HL-60 (cell line): Measurements from ENCODE around the gene ANKRD55.

Experiments
- GABPA ChIP-seq: IDR thresholded peaks from 2 replicates; pipeline ENCODE4 v1.6.1; 2012; ENCODE audit warnings: low read depth
- POLR2AphosphoS5 ChIP-seq: IDR thresholded peaks from 2 replicates; pipeline ENCODE4 v1.6.1; 2012; ENCODE audit warnings: low read depth
- SPI1 ChIP-seq: IDR thresholded peaks from 2 replicates; pipeline ENCODE4 v1.6.1; 2012; ENCODE audit warnings: low read depth, mild to moderate bottlenecking, borderline replicate concordance
- TF ChIP-seq, protein P1 (sequence below): IDR thresholded peaks from one replicate; pipeline ENCODE4 v1.5.1; 2011; ENCODE audit warnings: low read length, control low read depth, inconsistent platforms; ENCODE audit not compliant: insufficient read depth
- TF ChIP-seq, protein P2 (sequence below): IDR thresholded peaks from 2 replicates; pipeline ENCODE4 v1.6.1; 2012; ENCODE audit warnings: low read depth; ENCODE audit not compliant: insufficient replicate concordance

GRCh38 chr5:56142233-56142613, 90.9 kb downstream of the ANKRD55 start:
- TF ChIP-seq, protein P1, sequence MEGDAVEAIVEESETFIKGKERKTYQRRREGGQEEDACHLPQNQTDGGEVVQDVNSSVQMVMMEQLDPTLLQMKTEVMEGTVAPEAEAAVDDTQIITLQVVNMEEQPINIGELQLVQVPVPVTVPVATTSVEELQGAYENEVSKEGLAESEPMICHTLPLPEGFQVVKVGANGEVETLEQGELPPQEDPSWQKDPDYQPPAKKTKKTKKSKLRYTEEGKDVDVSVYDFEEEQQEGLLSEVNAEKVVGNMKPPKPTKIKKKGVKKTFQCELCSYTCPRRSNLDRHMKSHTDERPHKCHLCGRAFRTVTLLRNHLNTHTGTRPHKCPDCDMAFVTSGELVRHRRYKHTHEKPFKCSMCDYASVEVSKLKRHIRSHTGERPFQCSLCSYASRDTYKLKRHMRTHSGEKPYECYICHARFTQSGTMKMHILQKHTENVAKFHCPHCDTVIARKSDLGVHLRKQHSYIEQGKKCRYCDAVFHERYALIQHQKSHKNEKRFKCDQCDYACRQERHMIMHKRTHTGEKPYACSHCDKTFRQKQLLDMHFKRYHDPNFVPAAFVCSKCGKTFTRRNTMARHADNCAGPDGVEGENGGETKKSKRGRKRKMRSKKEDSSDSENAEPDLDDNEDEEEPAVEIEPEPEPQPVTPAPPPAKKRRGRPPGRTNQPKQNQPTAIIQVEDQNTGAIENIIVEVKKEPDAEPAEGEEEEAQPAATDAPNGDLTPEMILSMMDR, result no peak
- TF ChIP-seq, protein P2, sequence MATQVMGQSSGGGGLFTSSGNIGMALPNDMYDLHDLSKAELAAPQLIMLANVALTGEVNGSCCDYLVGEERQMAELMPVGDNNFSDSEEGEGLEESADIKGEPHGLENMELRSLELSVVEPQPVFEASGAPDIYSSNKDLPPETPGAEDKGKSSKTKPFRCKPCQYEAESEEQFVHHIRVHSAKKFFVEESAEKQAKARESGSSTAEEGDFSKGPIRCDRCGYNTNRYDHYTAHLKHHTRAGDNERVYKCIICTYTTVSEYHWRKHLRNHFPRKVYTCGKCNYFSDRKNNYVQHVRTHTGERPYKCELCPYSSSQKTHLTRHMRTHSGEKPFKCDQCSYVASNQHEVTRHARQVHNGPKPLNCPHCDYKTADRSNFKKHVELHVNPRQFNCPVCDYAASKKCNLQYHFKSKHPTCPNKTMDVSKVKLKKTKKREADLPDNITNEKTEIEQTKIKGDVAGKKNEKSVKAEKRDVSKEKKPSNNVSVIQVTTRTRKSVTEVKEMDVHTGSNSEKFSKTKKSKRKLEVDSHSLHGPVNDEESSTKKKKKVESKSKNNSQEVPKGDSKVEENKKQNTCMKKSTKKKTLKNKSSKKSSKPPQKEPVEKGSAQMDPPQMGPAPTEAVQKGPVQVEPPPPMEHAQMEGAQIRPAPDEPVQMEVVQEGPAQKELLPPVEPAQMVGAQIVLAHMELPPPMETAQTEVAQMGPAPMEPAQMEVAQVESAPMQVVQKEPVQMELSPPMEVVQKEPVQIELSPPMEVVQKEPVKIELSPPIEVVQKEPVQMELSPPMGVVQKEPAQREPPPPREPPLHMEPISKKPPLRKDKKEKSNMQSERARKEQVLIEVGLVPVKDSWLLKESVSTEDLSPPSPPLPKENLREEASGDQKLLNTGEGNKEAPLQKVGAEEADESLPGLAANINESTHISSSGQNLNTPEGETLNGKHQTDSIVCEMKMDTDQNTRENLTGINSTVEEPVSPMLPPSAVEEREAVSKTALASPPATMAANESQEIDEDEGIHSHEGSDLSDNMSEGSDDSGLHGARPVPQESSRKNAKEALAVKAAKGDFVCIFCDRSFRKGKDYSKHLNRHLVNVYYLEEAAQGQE, result no peak
- no peak for TF ChIP-seq POLR2AphosphoS5
- no peak for TF ChIP-seq GABPA
- no peak for TF ChIP-seq SPI1
